Keratinocyte (primary cell): ENCODE data around the gene PSMA8. TPM values are rescaled to one million over a fixed set of nuclear protein-coding genes. Genes with fewer than 3 reads are reported as not detected.

ENCODE experiments used
- DNase-seq: peaks from one replicate; pipeline ENCODE4 v3.0.0-alpha.2; 2011; ENCODE audit warnings: low read depth, missing footprints, low spot score
- FAIRE-seq: peaks from 2 replicates; lab custom pipeline; 2011; peaks lifted over from hg19 to GRCh38; lab: Jason Lieb, UNC
- H2AFZ ChIP-seq: 2 replicates; pipeline ENCODE4 v1.6.0; 2012; ENCODE audit warnings: low read length, control low read depth, inconsistent platforms; ENCODE audit not compliant: control insufficient read depth
- H3K27ac ChIP-seq: 2 replicates; pipeline ENCODE4 v1.5.1; 2011; ENCODE audit warnings: low read length; ENCODE audit not compliant: control insufficient read depth, insufficient read depth
- H3K27me3 ChIP-seq: 3 replicates; pipeline ENCODE4 v1.6.0; 2011; ENCODE audit warnings: low read length; ENCODE audit not compliant: control insufficient read depth, insufficient read depth; ENCODE audit errors: extremely low read depth
- H3K36me3 ChIP-seq, 2 experiments: 2 replicates in 1 of 2; 3 replicates in 1 of 2; pipeline ENCODE4 v1.5.1; 2011; ENCODE audit warnings: low read length in 2 of 2, mild to moderate bottlenecking in 1 of 2; ENCODE audit not compliant: control insufficient read depth in 2 of 2, insufficient read depth in 2 of 2; ENCODE audit errors: extremely low read depth in 1 of 2
- H3K4me1 ChIP-seq: 3 replicates; pipeline ENCODE4 v1.5.1; 2011; ENCODE audit warnings: low read length; ENCODE audit not compliant: control insufficient read depth, insufficient read depth; ENCODE audit errors: extremely low read depth
- H3K4me2 ChIP-seq: 3 replicates; pipeline ENCODE4 v1.6.0; 2011; ENCODE audit warnings: low read depth, low read length; ENCODE audit not compliant: control insufficient read depth, insufficient read depth; ENCODE audit errors: extremely low read depth
- H3K4me3 ChIP-seq, 3 experiments: fragments of 200-600 bp in 1 of 3; sonication (generic) in 1 of 3; 2 replicates in 2 of 3; 3 replicates in 1 of 3; pipeline ENCODE4 v1.5.1; 2011 to 2016; ENCODE audit warnings: low read length in 3 of 3, mild to moderate bottlenecking in 3 of 3, control low read depth in 2 of 3, inconsistent platforms in 1 of 3, low read depth in 1 of 3, mixed read lengths in 1 of 3, mixed run types in 1 of 3, moderate library complexity in 1 of 3; ENCODE audit not compliant: control insufficient read depth in 2 of 3, insufficient read depth in 2 of 3; ENCODE audit errors: extremely low read depth in 1 of 3
- H3K79me2 ChIP-seq: 2 replicates; pipeline ENCODE4 v1.6.0; 2012; ENCODE audit warnings: low read length; ENCODE audit not compliant: control insufficient read depth, insufficient read depth
- H3K9ac ChIP-seq: 3 replicates; pipeline ENCODE4 v1.6.0; 2011; ENCODE audit warnings: low read length; ENCODE audit not compliant: control insufficient read depth, insufficient read depth; ENCODE audit errors: extremely low read depth
- H3K9me1 ChIP-seq: 3 replicates; pipeline ENCODE4 v1.6.0; 2011; ENCODE audit warnings: low read length; ENCODE audit not compliant: control insufficient read depth, insufficient read depth; ENCODE audit errors: extremely low read depth
- H3K9me3 ChIP-seq: 2 replicates; pipeline ENCODE4 v1.5.1; 2012; ENCODE audit warnings: low read depth, low read length; ENCODE audit not compliant: control insufficient read depth
- H4K20me1 ChIP-seq: 3 replicates; pipeline ENCODE4 v1.6.0; 2011; ENCODE audit warnings: low read length; ENCODE audit not compliant: control insufficient read depth, insufficient read depth; ENCODE audit errors: extremely low read depth
- EZH2 ChIP-seq: IDR thresholded peaks from one replicate; pipeline ENCODE4 v1.6.1; 2012; ENCODE audit warnings: inconsistent platforms, mild to moderate bottlenecking, low read length, moderate library complexity
- dilution Hi-C: fragments of 300-500 bp; cut with MboI; formaldehyde crosslinking; loops from one replicate; pipeline ENCODE4 v1.7.0; 2020; ENCODE audit warnings: low sequenced_read_pairs; ENCODE audit not compliant: extremely low pct_ligation_motif_present
- polyA plus RNA-seq, 5 experiments: library from polyadenylated mRNA; depleted of rRNA in 3 of 5; stranded (reverse) in 3 of 5; stranded (forward) in 1 of 5; unstranded in 1 of 5; fragments of >200 nt; gene quantifications; 1 replicate in 1 of 5; 2 replicates in 3 of 5; 3 replicates in 1 of 5; pipeline versions ENCODE4 v1.2.1 to v1.2.3, GENCODE V29; 2011 to 2012; ENCODE audit warnings: missing spikeins in 2 of 5, low read depth in 1 of 5, low replicate concordance in 1 of 5
- TF ChIP-seq, protein P1 (sequence below), 3 experiments: IDR thresholded peaks in 1 of 3; conservative IDR thresholded peaks in 1 of 3; optimal IDR thresholded peaks in 1 of 3; 2 replicates in 2 of 3; 3 replicates in 1 of 3; pipeline versions ENCODE3 to v1.5.1; 2011; ENCODE audit warnings: low read length in 3 of 3, mild to moderate bottlenecking in 3 of 3, moderate library complexity in 2 of 3, control low read depth in 1 of 3, inconsistent platforms in 1 of 3; ENCODE audit not compliant: insufficient read depth in 2 of 3; ENCODE audit errors: extremely low read depth in 1 of 3

PSMA8 gene
- polyA plus RNA-seq, 1 donor (not counting 4 experiments of a cell fraction or from before 2014, with no cell fraction given): not detected

DNA sequence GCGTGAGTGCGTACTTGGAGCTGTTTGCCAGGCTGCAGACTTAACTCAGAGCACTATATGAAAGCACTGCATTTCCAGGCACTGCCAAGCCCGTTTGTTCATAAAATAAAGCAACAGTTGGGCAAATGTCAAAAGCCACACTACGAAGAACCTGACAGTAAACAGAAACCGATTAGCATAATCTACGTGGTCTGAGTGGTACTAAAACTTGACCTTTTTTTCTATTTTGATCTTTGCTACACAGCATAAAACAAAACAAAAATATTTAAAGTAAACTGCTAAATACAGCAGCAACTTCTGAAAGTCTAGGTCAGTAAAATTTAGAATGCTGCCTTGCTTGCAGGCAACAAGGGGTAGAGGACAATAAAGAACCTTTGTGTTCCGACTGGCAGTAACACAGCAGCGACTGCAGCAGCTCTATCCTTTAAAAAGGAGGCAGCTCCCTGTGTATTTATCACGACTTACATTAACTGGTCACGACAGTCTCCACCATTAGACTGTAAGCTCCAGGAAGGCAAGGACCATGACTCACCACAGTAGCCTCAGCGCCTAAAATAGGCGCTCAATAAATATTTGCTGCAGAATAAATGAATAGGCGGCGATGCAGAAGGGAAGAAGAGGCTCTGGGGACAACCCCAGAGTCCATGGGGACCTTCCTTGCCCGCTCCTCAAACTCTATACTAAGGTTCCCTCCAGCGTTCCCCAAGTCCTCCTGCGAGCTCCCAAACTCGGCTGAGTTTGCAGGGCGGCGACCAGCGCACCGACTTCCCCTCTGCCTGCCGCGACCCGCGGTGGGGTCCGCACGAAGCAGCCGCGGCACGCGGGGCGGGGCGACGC lies 44.2 kb upstream of the PSMA8 start:
- dilution Hi-C loops: no loop called here
- FAIRE-seq (no peak), DNase-seq (no peak)
- peak overlapping the region; percentile 81 for H3K27ac ChIP-seq
- H3K4me3 ChIP-seq: peak overlapping the region; percentile 71 to 88 (median 84)
- H3K4me1 ChIP-seq: peaks cover 8% of the 10 kb centered on the region
- no peaks in the 10 kb centered on the region for H3K9me3 ChIP-seq
- H2AFZ ChIP-seq: peak overlapping the region; percentile 4
- H3K27me3 ChIP-seq: no peaks in the 10 kb centered on the region
- H3K9ac ChIP-seq: peak overlapping the region; percentile 89
- no peaks in the 10 kb centered on the region for H4K20me1 ChIP-seq
- peak overlapping the region; percentile 98 for H3K4me2 ChIP-seq
- H3K79me2 ChIP-seq: peaks cover 57% of the 10 kb centered on the region
- H3K9me1 ChIP-seq: no peaks in the 10 kb centered on the region
- TF ChIP-seq, protein P1, sequence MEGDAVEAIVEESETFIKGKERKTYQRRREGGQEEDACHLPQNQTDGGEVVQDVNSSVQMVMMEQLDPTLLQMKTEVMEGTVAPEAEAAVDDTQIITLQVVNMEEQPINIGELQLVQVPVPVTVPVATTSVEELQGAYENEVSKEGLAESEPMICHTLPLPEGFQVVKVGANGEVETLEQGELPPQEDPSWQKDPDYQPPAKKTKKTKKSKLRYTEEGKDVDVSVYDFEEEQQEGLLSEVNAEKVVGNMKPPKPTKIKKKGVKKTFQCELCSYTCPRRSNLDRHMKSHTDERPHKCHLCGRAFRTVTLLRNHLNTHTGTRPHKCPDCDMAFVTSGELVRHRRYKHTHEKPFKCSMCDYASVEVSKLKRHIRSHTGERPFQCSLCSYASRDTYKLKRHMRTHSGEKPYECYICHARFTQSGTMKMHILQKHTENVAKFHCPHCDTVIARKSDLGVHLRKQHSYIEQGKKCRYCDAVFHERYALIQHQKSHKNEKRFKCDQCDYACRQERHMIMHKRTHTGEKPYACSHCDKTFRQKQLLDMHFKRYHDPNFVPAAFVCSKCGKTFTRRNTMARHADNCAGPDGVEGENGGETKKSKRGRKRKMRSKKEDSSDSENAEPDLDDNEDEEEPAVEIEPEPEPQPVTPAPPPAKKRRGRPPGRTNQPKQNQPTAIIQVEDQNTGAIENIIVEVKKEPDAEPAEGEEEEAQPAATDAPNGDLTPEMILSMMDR (optimal IDR thresholded peaks at IDR 0.05 in 1 of 3, IDR thresholded peaks at IDR 0.05 in 1 of 3, conservative IDR thresholded peaks at IDR 0.05 in 1 of 3; ENCODE audit: extremely low read depth in 1 of 3, insufficient read depth in 2 of 3, low read length in 3 of 3): no peak
- no peak for TF ChIP-seq EZH2
- peaks cover 7 to 18% of the 10 kb centered on the region in 2 experiments for H3K36me3 ChIP-seq

DNA sequence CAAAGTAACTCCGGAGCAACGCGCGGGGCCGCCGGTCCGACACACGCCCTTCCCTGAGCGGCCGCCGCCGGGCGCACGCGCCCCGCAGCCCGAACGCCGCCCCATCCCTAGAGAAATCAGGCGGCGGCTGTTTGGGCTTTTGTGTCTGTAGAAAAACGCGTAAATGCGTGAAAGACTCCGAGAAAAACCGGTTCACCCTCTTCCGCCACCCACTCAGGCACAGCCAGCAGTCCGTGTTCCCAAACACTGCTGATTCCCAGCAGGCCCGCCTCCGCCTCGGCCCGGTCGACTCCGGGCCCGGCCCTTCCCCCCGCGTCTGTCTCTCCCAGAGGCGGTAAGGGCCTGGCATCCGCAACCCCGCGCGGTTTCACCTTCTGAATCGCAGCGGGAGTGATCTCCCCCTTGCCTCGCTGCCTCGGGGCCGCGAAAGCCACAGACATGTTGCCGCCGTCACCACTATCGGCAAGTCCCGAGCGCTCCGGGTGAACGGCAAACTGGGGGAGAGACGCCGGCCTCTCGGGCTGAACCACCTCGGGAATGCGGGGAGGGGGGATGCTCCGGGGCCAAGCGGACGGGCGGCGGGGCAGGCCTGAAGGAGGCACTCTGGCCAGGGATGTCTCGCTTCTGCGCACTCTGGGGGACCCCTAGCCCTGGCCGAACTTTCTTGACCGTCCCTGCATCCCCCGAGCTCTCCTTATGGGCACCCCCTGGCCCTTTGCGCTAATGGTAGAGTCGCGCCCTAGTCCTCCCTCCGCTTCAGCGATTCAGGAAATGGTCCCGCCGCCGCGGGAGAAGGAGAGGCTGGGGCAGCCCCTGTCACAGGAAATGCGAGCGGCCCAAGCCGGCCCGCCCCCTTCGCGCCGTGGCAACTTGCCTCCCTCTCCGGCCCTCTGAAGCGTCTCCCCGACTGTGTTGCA lies 43.3 kb upstream of the PSMA8 start, which contains the start of gene SS18:
Gene SS18, minus strand, starts transcription at position 484 of the 917 bp plus-strand sequence. Its CDS starts 44 bp downstream, at position 440.
- TF ChIP-seq, protein P1 (optimal IDR thresholded peaks at IDR 0.05 in 1 of 3, IDR thresholded peaks at IDR 0.05 in 1 of 3, conservative IDR thresholded peaks at IDR 0.05 in 1 of 3; ENCODE audit: extremely low read depth in 1 of 3, insufficient read depth in 2 of 3, low read length in 3 of 3): no peak
- no peak for TF ChIP-seq EZH2

More for the DNA sequence above, 43.3 kb upstream of the PSMA8 start, which contains the start of gene SS18:
- Histone ChIP-seq H4K20me1 (no peaks in the 10 kb centered on the region), H3K9me1 (no peaks in the 10 kb centered on the region), H3K27me3 (no peaks in the 10 kb centered on the region), H3K4me2 (peak within 1 kb of the TSS; percentile 98), H3K4me3 (peak within 1 kb of the TSS; percentile 71 to 88 (median 84)), H3K9ac (peak within 1 kb of the TSS; percentile 89), H3K36me3 (peaks cover 4 to 13% of the 10 kb centered on the region in 2 experiments), H2AFZ (peak within 1 kb of the TSS; percentile 97), H3K4me1 (peaks cover 8% of the 10 kb centered on the region), H3K9me3 (no peaks in the 10 kb centered on the region), H3K79me2 (peaks cover 48% of the 10 kb centered on the region), H3K27ac (peak within 1 kb of the TSS; percentile 81)
- FAIRE-seq (no peak), DNase-seq (no peak)
- dilution Hi-C loops: no loop called here
